A204.1 (cell line): ENCODE results near the gene CCNG2.

Experiments used
- FAIRE-seq: peaks from 2 replicates; lab custom pipeline; 2012; peaks lifted over from hg19 to GRCh38; lab: Jason Lieb, UNC

Gene CCNG2

DNA sequence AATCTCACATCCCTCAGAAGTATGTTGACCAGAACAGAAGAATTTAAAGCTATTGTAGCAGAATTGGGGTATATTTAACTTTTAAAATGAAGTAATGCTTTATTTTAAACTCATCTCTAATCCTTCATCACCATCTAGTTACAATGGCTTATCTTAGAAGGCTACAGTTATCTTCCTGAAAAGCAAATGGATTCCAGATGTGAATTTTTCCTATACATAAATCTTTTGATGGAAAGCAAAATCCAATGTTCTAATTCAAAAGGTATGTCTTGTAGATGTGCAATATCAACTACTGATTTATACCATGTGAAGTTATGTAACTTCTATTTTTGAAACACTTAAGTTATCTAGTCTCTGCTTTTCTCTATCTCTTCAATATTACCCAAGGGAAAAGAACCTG, 47.6 kb downstream of the CCNG2 start:
- no peak for FAIRE-seq

DNA sequence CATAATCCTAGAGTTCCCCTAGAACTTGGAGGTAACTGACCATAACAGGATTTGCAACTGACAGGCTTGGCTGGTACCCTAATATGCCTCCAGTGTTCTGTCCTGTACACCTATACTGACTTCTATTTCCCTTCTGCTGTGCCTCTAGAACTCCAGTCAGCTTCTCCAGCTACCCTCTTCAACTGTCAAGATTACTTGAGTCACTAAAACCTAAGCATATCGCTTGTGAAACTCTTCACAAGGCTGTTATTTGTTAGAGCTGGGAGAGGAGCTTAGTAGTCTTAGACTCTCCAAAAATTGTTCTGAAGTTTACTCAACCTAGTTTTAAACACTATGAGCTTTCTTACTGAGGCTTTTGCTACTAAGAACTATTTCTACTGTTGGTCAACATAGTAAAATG, 52.0 kb downstream of the CCNG2 start:
- no peak for FAIRE-seq

DNA sequence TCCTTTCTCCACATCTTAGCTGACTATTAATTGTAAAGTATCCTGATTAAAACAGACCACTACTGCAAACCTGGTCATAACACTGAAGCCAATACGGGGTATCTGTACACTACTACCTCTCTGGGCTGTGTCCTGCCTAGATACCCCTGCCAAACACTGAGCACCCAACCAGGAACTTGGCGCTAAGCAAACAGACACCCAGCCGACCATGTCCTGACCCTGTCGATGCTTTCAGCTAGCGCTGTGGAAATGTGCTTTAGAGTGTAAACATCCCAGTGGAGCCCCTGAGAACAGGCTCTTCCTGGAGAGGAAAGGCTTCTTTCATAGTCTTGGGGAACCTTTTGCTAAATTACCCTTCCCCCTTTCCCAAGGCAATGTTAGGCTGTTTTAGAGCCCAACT, 52.9 kb downstream of the CCNG2 start:
- no peak for FAIRE-seq

DNA sequence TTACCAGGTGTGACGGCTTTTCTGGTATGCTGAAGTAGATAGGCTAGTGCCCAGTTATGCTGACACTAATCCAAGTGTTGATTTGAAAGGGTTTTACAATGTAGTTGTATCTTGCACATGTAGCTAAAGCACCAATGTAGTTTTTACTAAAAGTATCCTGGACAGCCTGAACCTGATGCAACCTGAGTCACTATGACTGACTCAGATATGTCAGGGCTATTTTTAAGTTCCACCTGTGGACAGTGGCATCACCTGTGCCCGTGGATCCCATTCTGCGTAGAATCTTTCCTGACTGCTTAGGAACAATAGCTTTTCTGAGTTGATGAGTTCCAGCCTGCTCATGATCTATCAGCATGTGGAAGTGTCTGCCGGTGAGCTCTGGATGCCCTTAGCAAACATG, 58.1 kb downstream of the CCNG2 start:
- FAIRE-seq = no peak

DNA sequence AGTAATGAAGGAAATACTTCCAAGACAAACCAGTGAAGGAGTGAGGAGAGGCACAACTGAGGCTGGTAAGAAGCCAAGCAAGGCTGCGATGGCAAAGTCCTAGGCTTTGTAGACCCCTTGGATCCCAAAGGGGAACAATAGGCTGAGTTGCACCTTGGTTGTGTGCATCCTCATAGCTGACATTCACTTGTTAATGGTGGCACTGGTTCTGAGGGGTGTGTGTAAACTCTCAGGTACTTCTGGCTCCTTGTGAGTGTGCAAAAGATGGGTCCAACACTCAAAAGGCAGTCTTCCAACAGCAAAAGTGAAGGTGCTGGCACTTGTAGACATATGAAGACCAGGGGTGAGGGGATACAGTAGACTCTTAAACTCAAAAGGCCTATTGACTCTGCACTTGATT, 60.5 kb downstream of the CCNG2 start:
- FAIRE-seq = no peak

DNA sequence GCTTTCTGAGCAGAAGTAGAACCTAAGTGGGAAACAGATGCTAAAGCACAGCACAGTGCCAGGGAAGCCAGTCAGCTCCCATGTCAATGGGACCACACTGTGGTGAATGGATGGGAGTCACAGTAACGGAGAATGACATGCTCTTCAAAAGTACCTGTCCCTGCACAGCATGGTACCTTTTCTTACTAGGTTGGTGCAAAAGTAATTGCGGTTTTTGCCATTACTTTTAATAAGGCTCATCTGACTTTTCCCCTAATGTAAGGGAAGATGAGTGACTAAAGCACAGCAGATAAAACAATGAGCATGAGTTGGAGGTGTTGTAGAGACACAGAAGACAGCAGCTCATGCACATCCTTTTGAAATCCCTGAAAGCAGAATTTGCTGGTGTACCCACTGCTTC, 62.3 kb downstream of the CCNG2 start:
- no peak for FAIRE-seq
